ENCODE measurements around the gene CYP39A1. TPM values are rescaled to one million over a fixed set of nuclear protein-coding genes. Genes with fewer than 3 reads are reported as not detected.

The CYP39A1 gene
- total and polyA plus RNA-seq, 10 of the 15 experiments (the other 5 are each of a cell fraction or from before 2014, with no cell fraction given): not detected

DNA sequence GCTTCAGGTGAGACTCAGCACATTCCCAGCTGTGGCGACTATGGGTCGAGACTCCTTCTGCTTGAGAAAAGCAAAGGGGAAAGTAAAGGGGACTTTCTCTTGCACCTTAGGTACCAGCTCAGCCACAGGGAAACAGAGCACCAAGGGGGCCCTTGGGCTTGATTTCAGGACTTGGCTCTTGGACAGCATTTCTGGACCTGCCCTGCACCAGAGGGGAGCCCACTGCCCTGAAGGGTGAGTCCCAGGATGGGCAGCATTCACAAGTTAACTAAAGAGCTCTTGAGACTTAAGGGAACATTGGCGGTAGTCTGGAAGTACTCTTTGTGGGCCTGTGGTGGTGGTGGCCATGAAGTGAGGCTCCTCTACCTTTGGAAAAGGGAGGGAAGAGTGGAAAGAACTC lies 111.1 kb downstream of the CYP39A1 start:
- H3K27me3 ChIP-seq (replicated peaks in 1 of 2; ENCODE audit: control insufficient read depth in 2 of 2, insufficient read depth in 2 of 2, low read length in 1 of 2): no peaks in the 10 kb centered on the region
- in situ Hi-C loops (cut with MboI): no loop called here
- CTCF ChIA-PET: no interaction called here
- no peak for FAIRE-seq
- no TSS peak for BruUV-seq (replicated peaks)
- no peaks in the 10 kb centered on the region for H3K9me3 ChIP-seq (replicated peaks; ENCODE audit: control insufficient read depth, insufficient read depth, low read length)
- H2AFZ ChIP-seq (ENCODE audit: control insufficient read depth, low read depth, low read length): no peak overlapping the region
- ATAC-seq: no peak
- TF ChIP-seq SIN3A (IDR thresholded peaks at IDR 0.05; ENCODE audit: low read depth, low read length) (no peak), RB1 (IDR thresholded peaks at IDR 0.05; ENCODE audit: borderline replicate concordance) (no peak)
- SMC1A ChIA-PET (ENCODE audit: uncharacterized antibody, unreplicated experiment): interaction anchor here (0.6 kb wide), 1 partner anchor 14 kb away, joined by 4 read pairs; no protein-coding TSS in a partner anchor
- H3K27ac ChIP-seq (ENCODE audit: control insufficient read depth, insufficient read depth): no peak overlapping the region
- WGBS (ENCODE audit: insufficient coverage, insufficient replicate concordance, low lambda C conversion rate, missing lambda C conversion rate): 17% methylated on average over 3 of the region's 3 CpGs
- H3K4me2 ChIP-seq (ENCODE audit: control insufficient read depth, insufficient read depth): no peak overlapping the region
- H3K9ac ChIP-seq (ENCODE audit: control insufficient read depth, insufficient read depth, low read length): no peak overlapping the region
- intact Hi-C loops (cut with micrococcal nuclease; ENCODE audit: unreplicated experiment): no loop called here
- H4K20me1 ChIP-seq (ENCODE audit: control insufficient read depth, insufficient read depth): no peaks in the 10 kb centered on the region
- no peaks in the 10 kb centered on the region for H3K36me3 ChIP-seq (ENCODE audit: control insufficient read depth in 2 of 2, insufficient read depth in 2 of 2, low read length in 1 of 2)
- H3K79me2 ChIP-seq (ENCODE audit: control insufficient read depth, insufficient read depth, low read length): no peaks in the 10 kb centered on the region
- no peak overlapping the region for H3K4me3 ChIP-seq
- RAD21 ChIA-PET (ENCODE audit: unreplicated experiment): no interaction called here
- DNase-seq (ENCODE audit: low read depth, low spot score): no peak
- no peaks in the 10 kb centered on the region for H3K4me1 ChIP-seq (ENCODE audit: control insufficient read depth, insufficient read depth, low read length)
- POLR2A ChIA-PET: no interaction called here

DNA sequence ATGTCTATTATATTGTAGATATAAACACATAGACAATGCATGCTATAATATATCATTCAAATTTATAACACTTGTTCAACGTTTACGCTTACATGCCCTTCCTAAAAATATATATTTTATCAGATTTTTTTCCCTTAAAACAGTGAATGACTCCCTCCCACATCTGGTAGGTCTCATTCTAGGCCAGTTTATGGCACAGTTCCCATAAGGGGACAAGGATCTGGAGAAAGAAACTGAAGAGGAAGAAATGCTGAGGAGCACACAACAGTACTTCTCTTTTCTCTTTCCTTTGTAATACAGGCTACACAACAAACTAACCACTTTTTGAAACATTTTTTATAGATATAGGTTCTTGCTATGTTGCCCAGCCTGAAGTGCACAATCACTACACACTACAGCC lies 112.8 kb downstream of the CYP39A1 start:
- no peaks in the 10 kb centered on the region for H3K9me3 ChIP-seq (replicated peaks; ENCODE audit: control insufficient read depth, insufficient read depth, low read length)
- ATAC-seq (no peak), DNase-seq (ENCODE audit: low read depth, low spot score) (no peak), FAIRE-seq (no peak)
- intact Hi-C loops (cut with micrococcal nuclease; ENCODE audit: unreplicated experiment) (no loop called here), in situ Hi-C loops (cut with MboI) (no loop called here)
- H3K27me3 ChIP-seq (replicated peaks in 1 of 2; ENCODE audit: control insufficient read depth in 2 of 2, insufficient read depth in 2 of 2, low read length in 1 of 2): no peaks in the 10 kb centered on the region
- H3K9ac ChIP-seq (ENCODE audit: control insufficient read depth, insufficient read depth, low read length): no peak overlapping the region
- no TSS peak for BruUV-seq (replicated peaks)
- H3K4me1 ChIP-seq (ENCODE audit: control insufficient read depth, insufficient read depth, low read length): no peaks in the 10 kb centered on the region
- H3K36me3 ChIP-seq (ENCODE audit: control insufficient read depth in 2 of 2, insufficient read depth in 2 of 2, low read length in 1 of 2): no peaks in the 10 kb centered on the region
- 83% methylated on average over 2 of the region's 2 CpGs for WGBS (ENCODE audit: insufficient coverage, insufficient replicate concordance, low lambda C conversion rate, missing lambda C conversion rate)
- no peaks in the 10 kb centered on the region for H3K79me2 ChIP-seq (ENCODE audit: control insufficient read depth, insufficient read depth, low read length)
- POLR2A ChIA-PET: no interaction called here
- RAD21 ChIA-PET (ENCODE audit: unreplicated experiment): no interaction called here
- no peaks in the 10 kb centered on the region for H4K20me1 ChIP-seq (ENCODE audit: control insufficient read depth, insufficient read depth)
- no peak overlapping the region for H3K4me2 ChIP-seq (ENCODE audit: control insufficient read depth, insufficient read depth)
- TF ChIP-seq SP1 (IDR thresholded peaks at IDR 0.05; ENCODE audit: low read depth, low read length) (no peak), POU2F2 (IDR thresholded peaks at IDR 0.05; ENCODE audit: borderline replicate concordance, low read depth, low read length) (no peak), RCOR1 (conservative IDR thresholded peaks at IDR 0.05; ENCODE audit: low read depth, low read length) (no peak), ZSCAN29 (IDR thresholded peaks at IDR 0.05) (no peak)
- TF ChIP-seq, protein P1, sequence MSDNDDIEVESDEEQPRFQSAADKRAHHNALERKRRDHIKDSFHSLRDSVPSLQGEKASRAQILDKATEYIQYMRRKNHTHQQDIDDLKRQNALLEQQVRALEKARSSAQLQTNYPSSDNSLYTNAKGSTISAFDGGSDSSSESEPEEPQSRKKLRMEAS (IDR thresholded peaks at IDR 0.05; ENCODE audit: low read depth, low read length): no peak
- TF ChIP-seq, protein P2, sequence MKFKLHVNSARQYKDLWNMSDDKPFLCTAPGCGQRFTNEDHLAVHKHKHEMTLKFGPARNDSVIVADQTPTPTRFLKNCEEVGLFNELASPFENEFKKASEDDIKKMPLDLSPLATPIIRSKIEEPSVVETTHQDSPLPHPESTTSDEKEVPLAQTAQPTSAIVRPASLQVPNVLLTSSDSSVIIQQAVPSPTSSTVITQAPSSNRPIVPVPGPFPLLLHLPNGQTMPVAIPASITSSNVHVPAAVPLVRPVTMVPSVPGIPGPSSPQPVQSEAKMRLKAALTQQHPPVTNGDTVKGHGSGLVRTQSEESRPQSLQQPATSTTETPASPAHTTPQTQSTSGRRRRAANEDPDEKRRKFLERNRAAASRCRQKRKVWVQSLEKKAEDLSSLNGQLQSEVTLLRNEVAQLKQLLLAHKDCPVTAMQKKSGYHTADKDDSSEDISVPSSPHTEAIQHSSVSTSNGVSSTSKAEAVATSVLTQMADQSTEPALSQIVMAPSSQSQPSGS (IDR thresholded peaks at IDR 0.05; ENCODE audit: low read length): no peak
- TF ChIP-seq, protein P3, sequence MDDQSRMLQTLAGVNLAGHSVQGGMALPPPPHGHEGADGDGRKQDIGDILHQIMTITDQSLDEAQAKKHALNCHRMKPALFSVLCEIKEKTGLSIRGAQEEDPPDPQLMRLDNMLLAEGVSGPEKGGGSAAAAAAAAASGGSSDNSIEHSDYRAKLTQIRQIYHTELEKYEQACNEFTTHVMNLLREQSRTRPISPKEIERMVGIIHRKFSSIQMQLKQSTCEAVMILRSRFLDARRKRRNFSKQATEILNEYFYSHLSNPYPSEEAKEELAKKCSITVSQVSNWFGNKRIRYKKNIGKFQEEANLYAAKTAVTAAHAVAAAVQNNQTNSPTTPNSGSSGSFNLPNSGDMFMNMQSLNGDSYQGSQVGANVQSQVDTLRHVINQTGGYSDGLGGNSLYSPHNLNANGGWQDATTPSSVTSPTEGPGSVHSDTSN (IDR thresholded peaks at IDR 0.05; ENCODE audit: insufficient replicate concordance, low read depth, low read length): no peak
- TF ChIP-seq, protein P4, sequence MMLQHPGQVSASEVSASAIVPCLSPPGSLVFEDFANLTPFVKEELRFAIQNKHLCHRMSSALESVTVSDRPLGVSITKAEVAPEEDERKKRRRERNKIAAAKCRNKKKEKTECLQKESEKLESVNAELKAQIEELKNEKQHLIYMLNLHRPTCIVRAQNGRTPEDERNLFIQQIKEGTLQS (IDR thresholded peaks at IDR 0.05; ENCODE audit: borderline replicate concordance, extremely low read depth, low read depth, low read length): no peak
- no peak overlapping the region for H3K4me3 ChIP-seq
- H2AFZ ChIP-seq (ENCODE audit: control insufficient read depth, low read depth, low read length): no peak overlapping the region
- SMC1A ChIA-PET (ENCODE audit: uncharacterized antibody, unreplicated experiment): no interaction called here
- CTCF ChIA-PET: interaction anchor here (0.7 to 1.3 kb wide), 2 partner anchors 9 to 355 kb away, joined by 3 to 4 read pairs; no protein-coding TSS in a partner anchor
- H3K27ac ChIP-seq (ENCODE audit: control insufficient read depth, insufficient read depth): no peak overlapping the region

All from GM12878 (cell line).